Esophagus squamous epithelium (tissue), 5 donors: ENCODE data around the gene ERVMER34-1. TPM values are rescaled to one million over a fixed set of nuclear protein-coding genes. Genes with fewer than 3 reads are reported as not detected.

Experiments used
- DNase-seq: peaks from one replicate; lab custom pipeline; 2025; lab: John Stamatoyannopoulos, UW
- H3K27ac ChIP-seq, 4 donors: fragments of 200-600 bp; sonication (generic); one replicate each; pipeline ENCODE4 v1.5.1; 2016 to 2019; ENCODE audit warnings: mild to moderate bottlenecking in 1 of 4
- H3K27me3 ChIP-seq, 4 donors: fragments of 200-600 bp; sonication (generic); 1 replicate in 3 of 4; 2 replicates in 1 of 4; pipeline versions ENCODE4 v1.5.1 to v1.6.0; 2017 to 2021; ENCODE audit warnings: antibody characterized with exemption in 1 of 4
- H3K36me3 ChIP-seq, 3 donors: fragments of 200-600 bp; sonication (generic); one replicate each; pipeline ENCODE4 v1.5.1; 2016 to 2019
- H3K4me1 ChIP-seq, 3 donors: fragments of 200-600 bp; sonication (generic); one replicate each; pipeline ENCODE4 v1.5.1; 2017 to 2019
- H3K4me3 ChIP-seq, 4 donors: fragments of 200-600 bp; sonication (generic); 1 replicate in 3 of 4; 2 replicates in 1 of 4; pipeline ENCODE4 v1.5.1; 2016 to 2019; ENCODE audit warnings: mild to moderate bottlenecking in 2 of 4, moderate library complexity in 1 of 4
- H3K9me3 ChIP-seq, 3 donors: fragments of 200-600 bp; sonication (generic); one replicate each; pipeline ENCODE4 v1.5.1; 2016 to 2019
- POLR2A ChIP-seq, 4 donors: fragments of 450-650 bp; IDR thresholded peaks; one replicate each; pipeline ENCODE4 v1.6.1; 2017; ENCODE audit warnings: antibody characterized with exemption in 4 of 4, mild to moderate bottlenecking in 4 of 4, moderate library complexity in 3 of 4
- WGBS, 2 donors: methylation state at CpG; one replicate each; pipeline ENCODE4 v1.1.5; 2018; 5-methylcytosine and 5-hydroxymethylcytosine counted together
- intact Hi-C: fragments of 100-400 bp; cut with DNase I; formaldehyde crosslinking; loops from one replicate; pipeline ENCODE4 v1.15.0; 2022
- total RNA-seq, 4 donors: library from RNA; depleted of rRNA; stranded (reverse); fragments of >200 nt; gene quantifications; one replicate each; pipeline ENCODE4 v1.1.0, GENCODE V29; 2016
- TF ChIP-seq, protein P1 (sequence below), 6 experiments: fragments of 450-650 bp in 4 of 6; fragments of 200-600 bp in 2 of 6; sonication (generic) in 2 of 6; IDR thresholded peaks; one replicate each; pipeline ENCODE4 v1.5.1; 2016 to 2019; ENCODE audit warnings: antibody characterized with exemption in 6 of 6, mild to moderate bottlenecking in 4 of 6, moderate library complexity in 4 of 6
- donor health status: DM: yes; HTN: yes; CAD: no.

The ERVMER34-1 gene
- total RNA-seq, 4 donors from 2014 or later: 0.91 to 5.2 (median 2.1) TPM

DNA sequence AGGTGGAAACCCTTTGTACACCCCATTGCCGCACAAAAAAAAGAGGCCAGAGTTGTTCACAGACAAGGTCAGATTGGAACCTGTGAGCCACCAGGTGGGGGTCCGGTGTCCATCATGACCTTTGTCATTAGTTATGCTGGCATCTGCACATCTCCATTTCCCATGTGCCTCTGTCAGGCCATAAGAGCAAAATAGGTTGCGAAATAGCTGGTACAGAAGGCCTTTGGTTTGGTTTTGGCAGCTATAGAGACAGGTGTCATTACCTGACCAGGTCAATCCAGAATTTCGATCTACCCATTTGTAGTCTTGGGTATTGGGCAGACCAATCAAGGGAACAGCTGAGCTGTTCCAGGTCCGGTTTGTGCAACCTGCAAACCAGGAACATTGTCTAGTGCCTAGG lies 6.6 kb downstream of the ERVMER34-1 start:
- no peaks in the 10 kb centered on the region for H3K36me3 ChIP-seq
- TF ChIP-seq, protein P1, sequence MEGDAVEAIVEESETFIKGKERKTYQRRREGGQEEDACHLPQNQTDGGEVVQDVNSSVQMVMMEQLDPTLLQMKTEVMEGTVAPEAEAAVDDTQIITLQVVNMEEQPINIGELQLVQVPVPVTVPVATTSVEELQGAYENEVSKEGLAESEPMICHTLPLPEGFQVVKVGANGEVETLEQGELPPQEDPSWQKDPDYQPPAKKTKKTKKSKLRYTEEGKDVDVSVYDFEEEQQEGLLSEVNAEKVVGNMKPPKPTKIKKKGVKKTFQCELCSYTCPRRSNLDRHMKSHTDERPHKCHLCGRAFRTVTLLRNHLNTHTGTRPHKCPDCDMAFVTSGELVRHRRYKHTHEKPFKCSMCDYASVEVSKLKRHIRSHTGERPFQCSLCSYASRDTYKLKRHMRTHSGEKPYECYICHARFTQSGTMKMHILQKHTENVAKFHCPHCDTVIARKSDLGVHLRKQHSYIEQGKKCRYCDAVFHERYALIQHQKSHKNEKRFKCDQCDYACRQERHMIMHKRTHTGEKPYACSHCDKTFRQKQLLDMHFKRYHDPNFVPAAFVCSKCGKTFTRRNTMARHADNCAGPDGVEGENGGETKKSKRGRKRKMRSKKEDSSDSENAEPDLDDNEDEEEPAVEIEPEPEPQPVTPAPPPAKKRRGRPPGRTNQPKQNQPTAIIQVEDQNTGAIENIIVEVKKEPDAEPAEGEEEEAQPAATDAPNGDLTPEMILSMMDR (IDR thresholded peaks at IDR 0.05): no peak
- TF ChIP-seq POLR2A (IDR thresholded peaks at IDR 0.05): no peak
- intact Hi-C loops: no loop called here

DNA sequence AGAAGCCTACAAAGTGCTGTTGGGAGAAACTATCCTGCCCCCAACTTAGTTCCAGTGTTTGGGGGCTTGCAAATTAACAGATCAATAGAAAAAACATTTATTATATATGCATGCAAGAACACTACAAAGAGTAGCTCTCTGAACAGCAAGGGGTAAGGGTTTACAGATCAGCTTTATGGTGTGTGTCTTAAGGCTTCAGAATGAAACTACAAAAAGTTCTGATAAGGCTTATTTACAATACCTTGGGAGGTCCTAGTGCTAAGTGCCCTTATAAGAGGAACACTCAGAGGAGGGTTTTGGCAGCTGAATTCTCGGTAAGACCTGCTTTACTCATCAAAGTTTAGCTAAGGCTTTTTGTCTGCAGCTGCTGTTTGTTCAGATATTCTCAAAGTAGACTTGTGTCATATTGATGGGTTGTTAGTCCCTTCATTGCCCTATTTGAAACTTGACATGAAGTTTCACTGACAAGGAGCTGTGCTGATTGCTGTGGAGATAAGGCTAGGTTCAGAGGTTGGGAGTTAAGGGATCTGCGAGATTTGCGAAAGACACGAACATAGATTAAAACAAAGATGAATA lies 7.7 kb downstream of the ERVMER34-1 start:
- intact Hi-C loops: no loop called here
- Histone ChIP-seq H3K27me3 (no peaks in the 10 kb centered on the region), H3K9me3 (no peaks in the 10 kb centered on the region), H3K27ac (no peak overlapping the region), H3K4me3 (no peak overlapping the region), H3K36me3 (no peaks in the 10 kb centered on the region), H3K4me1 (no peaks in the 10 kb centered on the region)
- WGBS, 2 donors: 85 to 87% methylated on average over 4 of the region's 4 CpGs
- TF ChIP-seq POLR2A (IDR thresholded peaks at IDR 0.05): no peak
- TF ChIP-seq, protein P1 (IDR thresholded peaks at IDR 0.05): no peak
- no peak for DNase-seq

More for the DNA sequence above, 6.6 kb downstream of the ERVMER34-1 start:
- H3K27ac ChIP-seq: no peak overlapping the region
- peaks cover 0 to 9% (median 0%) of the 10 kb centered on the region in 4 donors for H3K27me3 ChIP-seq
- no peaks in the 10 kb centered on the region for H3K4me1 ChIP-seq
- DNase-seq: no peak
- 84 to 91% methylated on average over 5 of the region's 5 CpGs for WGBS, 2 donors
- H3K4me3 ChIP-seq: no peak overlapping the region
- no peaks in the 10 kb centered on the region for H3K9me3 ChIP-seq

DNA sequence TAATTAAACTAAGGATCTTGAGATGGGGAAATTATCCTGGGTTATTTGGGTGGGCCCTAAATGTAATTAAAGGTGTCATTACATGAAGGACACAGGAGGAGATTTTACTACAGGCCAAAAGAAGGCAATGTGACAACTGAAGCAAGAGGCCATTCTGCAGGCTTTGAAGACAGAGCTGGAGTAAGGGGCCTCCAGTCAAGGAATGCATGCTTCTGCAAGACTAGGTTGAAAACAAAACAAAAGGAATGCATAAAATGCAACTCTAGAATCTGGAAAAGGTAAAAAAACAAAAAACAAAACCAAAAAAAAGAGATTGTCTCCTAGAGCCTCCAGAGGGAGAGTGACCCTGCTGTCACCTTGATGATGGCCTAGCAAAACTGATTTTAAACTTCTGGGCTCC lies 21.6 kb downstream of the ERVMER34-1 start:
- intact Hi-C loops: loop anchor here (10.0 kb wide), 1 partner anchor 135 kb away; the partner anchor contains the start of gene RASL11B
- no peak overlapping the region for H3K27ac ChIP-seq
- TF ChIP-seq, protein P1 (IDR thresholded peaks at IDR 0.05): no peak
- no peak for TF ChIP-seq POLR2A (IDR thresholded peaks at IDR 0.05)
- H3K4me3 ChIP-seq: no peak overlapping the region
- DNase-seq: no peak
- no peaks in the 10 kb centered on the region for H3K27me3 ChIP-seq
- no peaks in the 10 kb centered on the region for H3K9me3 ChIP-seq
- no peaks in the 10 kb centered on the region for H3K36me3 ChIP-seq
- no peaks in the 10 kb centered on the region for H3K4me1 ChIP-seq

DNA sequence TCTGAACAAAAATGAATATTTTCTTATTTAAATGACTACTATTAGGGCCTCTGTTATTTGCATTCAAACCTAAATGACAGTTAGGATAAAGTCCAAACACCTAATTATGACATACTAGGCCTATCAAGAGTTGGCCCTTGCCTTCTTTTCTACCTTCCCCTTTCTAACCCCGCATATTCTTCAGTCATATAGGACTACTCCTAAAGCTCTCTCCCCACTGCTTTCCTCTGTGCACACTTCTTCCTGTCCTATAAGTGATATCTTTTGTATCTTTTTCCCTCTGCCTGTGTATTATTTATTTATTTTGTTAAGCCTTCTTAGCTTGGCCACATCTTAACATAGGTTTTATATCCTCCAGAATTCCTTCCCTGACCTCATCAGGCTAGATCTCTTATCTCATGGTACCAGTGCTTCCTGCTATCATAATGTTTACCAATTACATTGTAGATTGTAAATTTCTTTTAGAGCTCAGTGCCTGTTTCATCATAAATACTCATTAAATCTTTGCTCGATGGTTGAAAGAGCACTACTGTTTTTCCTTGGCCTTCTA lies 22.5 kb downstream of the ERVMER34-1 start:
- no peaks in the 10 kb centered on the region for H3K27me3 ChIP-seq
- H3K9me3 ChIP-seq: no peaks in the 10 kb centered on the region
- DNase-seq: no peak
- TF ChIP-seq, protein P1 (IDR thresholded peaks at IDR 0.05): no peak
- no peak for TF ChIP-seq POLR2A (IDR thresholded peaks at IDR 0.05)
- no peak overlapping the region for H3K4me3 ChIP-seq
- intact Hi-C loops: loop anchor here (10.0 kb wide), 1 partner anchor 136 kb away; the partner anchor contains the start of gene RASL11B
- H3K4me1 ChIP-seq: no peaks in the 10 kb centered on the region
- no peaks in the 10 kb centered on the region for H3K36me3 ChIP-seq
- 76 to 82% methylated on average over 2 of the region's 2 CpGs for WGBS, 2 donors
- no peak overlapping the region for H3K27ac ChIP-seq

DNA sequence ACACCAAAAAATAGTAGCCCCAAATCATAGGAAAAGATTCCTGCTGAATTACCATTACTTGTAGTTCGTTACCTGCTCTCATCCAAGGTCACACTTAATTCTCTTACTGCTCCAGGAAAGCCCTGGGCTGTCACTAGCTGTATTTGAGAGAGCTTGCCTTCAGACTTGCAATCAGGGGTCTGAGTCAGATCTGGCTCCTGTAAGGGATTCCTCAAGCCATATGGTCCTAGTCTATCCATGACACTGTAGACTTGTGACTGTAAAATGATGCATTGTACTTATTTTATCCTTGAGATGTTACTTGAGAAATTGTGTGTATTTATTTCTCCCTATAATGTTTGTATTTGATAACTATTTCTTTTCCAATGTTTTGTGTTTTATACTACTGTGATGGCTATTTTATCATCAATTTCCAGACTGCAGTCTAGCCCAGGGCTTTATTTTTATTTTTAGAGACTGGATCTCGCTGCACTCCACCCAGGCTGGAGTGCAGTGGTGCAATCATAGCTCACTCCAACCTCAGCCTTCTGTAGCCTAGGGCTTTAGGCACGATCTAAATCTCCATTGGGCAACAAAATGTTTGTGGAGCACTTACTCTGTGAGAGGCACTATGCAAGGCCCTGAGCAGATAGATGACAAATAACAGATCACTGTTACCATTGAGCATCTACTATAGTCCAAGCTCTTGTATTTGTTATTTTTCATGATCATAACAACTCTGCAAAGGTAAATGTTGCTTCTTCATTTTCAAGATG lies 24.2 kb downstream of the ERVMER34-1 start:
- no peaks in the 10 kb centered on the region for H3K36me3 ChIP-seq
- no peak for DNase-seq
- H3K27me3 ChIP-seq: no peaks in the 10 kb centered on the region
- TF ChIP-seq, protein P1 (IDR thresholded peaks at IDR 0.05): no peak
- H3K4me3 ChIP-seq: no peak overlapping the region
- H3K9me3 ChIP-seq: no peaks in the 10 kb centered on the region
- intact Hi-C loops: loop anchor here (10.0 kb wide), 1 partner anchor 138 kb away; the partner anchor contains the start of gene RASL11B
- peaks cover 4 to 9% (median 4%) of the 10 kb centered on the region in 3 donors for H3K4me1 ChIP-seq
- no peak overlapping the region for H3K27ac ChIP-seq
- WGBS, 2 donors: 74 to 75% methylated on average over 3 of the region's 3 CpGs
